A549 (cell line): Measurements from ENCODE around the gene SCGB1C1. TPM values are rescaled to one million over a fixed set of nuclear protein-coding genes. Genes with fewer than 3 reads are reported as not detected.

Experiments used
- ATAC-seq, 2 experiments: fragments of 200-7000 bp in 1 of 2; fragments of >200 bp in 1 of 2; cut with Nextera tagmentation in 1 of 2; cut with Tn5 transposase in 1 of 2; 3 replicates each; pipeline versions ENCODE4 v1.8.0 to v1.9.1; 2018 to 2020; ENCODE audit warnings: mild to moderate bottlenecking in 1 of 2, moderate library complexity in 1 of 2
- CTCF ChIA-PET: fragments of 300-600 bp; sonication (Branson Sonifier 250); formaldehyde crosslinking; extraction: SDS; loops from one replicate; lab custom pipeline; 2021; ENCODE audit warnings: antibody characterized with exemption, inconsistent platforms; lab: Yijun Ruan, JAX
- POLR2A ChIA-PET: fragments of 350-600 bp; formaldehyde crosslinking; extraction: SDS; loops from one replicate; lab custom pipeline; 2021; ENCODE audit warnings: antibody characterized with exemption, inconsistent platforms; lab: Yijun Ruan, JAX
- DNase-seq, 2 experiments: peaks; one replicate each; pipeline versions ENCODE4 v3.0.0 to v3.0.0-alpha.2; 2011 to 2016; ENCODE audit warnings: low read depth in 1 of 2, low spot score in 1 of 2
- FAIRE-seq: peaks from 2 replicates; lab custom pipeline; 2011; peaks lifted over from hg19 to GRCh38; lab: Jason Lieb, UNC
- H3K27ac ChIP-seq, 2 experiments: fragments of >200 bp; sonication (Bioruptor Twin); formaldehyde crosslinking; 3 replicates each; pipeline ENCODE4 v1.5.1; 2016 to 2017
- H3K4me1 ChIP-seq: fragments of >200 bp; sonication (Bioruptor Twin); formaldehyde crosslinking; 3 replicates; pipeline ENCODE4 v1.6.1; 2016
- H3K4me2 ChIP-seq: fragments of >200 bp; sonication (Bioruptor Twin); formaldehyde crosslinking; 3 replicates; pipeline ENCODE4 v1.6.1; 2016
- H3K4me3 ChIP-seq: fragments of >200 bp; sonication (Bioruptor Twin); formaldehyde crosslinking; 3 replicates; pipeline ENCODE4 v1.5.1; 2016
- H3K9me3 ChIP-seq: fragments of >200 bp; sonication (Bioruptor Twin); formaldehyde crosslinking; 3 replicates; pipeline ENCODE4 v1.6.1; 2016
- ATOH8 ChIP-seq: fragments of 250-450 bp; sonication (Bioruptor Pico); IDR thresholded peaks from 2 replicates; pipeline ENCODE4 v1.5.0; 2020; ENCODE audit warnings: low read depth, mild to moderate bottlenecking, moderate library complexity
- BCL3 ChIP-seq: fragments of >200 bp; sonication (Bioruptor Twin); formaldehyde crosslinking; IDR thresholded peaks from 3 replicates; pipeline ENCODE4 v1.6.1; 2016
- BHLHE40 ChIP-seq: IDR thresholded peaks from 2 replicates; pipeline ENCODE4 v1.6.1; 2012; ENCODE audit warnings: low read depth, low read length, inconsistent platforms
- CBX2 ChIP-seq: fragments of 200-600 bp; sonication (generic); IDR thresholded peaks from 2 replicates; pipeline ENCODE4 v1.6.1; 2016; ENCODE audit warnings: low read depth, mild to moderate bottlenecking, borderline replicate concordance
- CBX8 ChIP-seq: fragments of 200-600 bp; sonication (generic); IDR thresholded peaks from 2 replicates; pipeline ENCODE4 v1.6.1; 2016
- E2F6 ChIP-seq: IDR thresholded peaks from 2 replicates; pipeline ENCODE4 v1.6.1; 2012; ENCODE audit warnings: low read depth, borderline replicate concordance
- FOXS1 ChIP-seq: fragments of 250-450 bp; sonication (Bioruptor Pico); IDR thresholded peaks from 2 replicates; pipeline ENCODE4 v1.5.0; 2020; ENCODE audit warnings: mild to moderate bottlenecking, moderate library complexity
- GATA3 ChIP-seq: IDR thresholded peaks from 2 replicates; pipeline ENCODE4 v1.6.1; 2012; ENCODE audit warnings: borderline replicate concordance
- HEYL ChIP-seq: fragments of 250-450 bp; sonication (Bioruptor Pico); IDR thresholded peaks from 2 replicates; pipeline ENCODE4 v1.8.0; 2021; ENCODE audit warnings: mild to moderate bottlenecking, moderate library complexity
- HMGXB4 ChIP-seq: fragments of 250-450 bp; sonication (Bioruptor Pico); IDR thresholded peaks from 2 replicates; pipeline ENCODE4 v1.5.0; 2021; ENCODE audit warnings: mild to moderate bottlenecking, moderate library complexity, borderline replicate concordance
- HOXB5 ChIP-seq: fragments of 250-450 bp; sonication (Bioruptor Pico); IDR thresholded peaks from 2 replicates; pipeline ENCODE4 v1.5.0; 2020; ENCODE audit warnings: mild to moderate bottlenecking, moderate library complexity
- KDM5A ChIP-seq: fragments of 200-600 bp; sonication (generic); IDR thresholded peaks from 2 replicates; pipeline ENCODE4 v1.6.1; 2016; ENCODE audit warnings: antibody characterized with exemption, mild to moderate bottlenecking
- PBX3 ChIP-seq: IDR thresholded peaks from 2 replicates; pipeline ENCODE4 v1.6.1; 2012
- RAD21 ChIP-seq, 2 experiments: fragments of >200 bp in 1 of 2; sonication (Bioruptor Twin) in 1 of 2; formaldehyde crosslinking in 1 of 2; IDR thresholded peaks in 1 of 2; conservative IDR thresholded peaks in 1 of 2; 2 replicates in 1 of 2; 3 replicates in 1 of 2; pipeline ENCODE4 v1.6.1; 2012 to 2018; ENCODE audit warnings: inconsistent platforms in 1 of 2
- RNF2 ChIP-seq: fragments of 200-600 bp; sonication (generic); IDR thresholded peaks from 2 replicates; pipeline ENCODE4 v1.6.1; 2016; ENCODE audit warnings: low read depth, mild to moderate bottlenecking, antibody characterized with exemption, moderate library complexity, borderline replicate concordance
- ZFP36 ChIP-seq: fragments of 450-650 bp; IDR thresholded peaks from 2 replicates; pipeline ENCODE4 v1.6.1; 2014; ENCODE audit warnings: borderline replicate concordance; ENCODE audit not compliant: partially characterized antibody
- WGBS: methylation state at CpG from one replicate; pipeline ENCODE4 v1.1.6; 2017; ENCODE audit errors: missing lambda C conversion rate; 5-methylcytosine and 5-hydroxymethylcytosine counted together
- polyA plus RNA-seq, 4 experiments: library from polyadenylated mRNA; depleted of rRNA in 3 of 4; stranded (reverse); fragments of >200 nt; fragmentation: RNase III in 1 of 4; extraction: RNeasy Plus Mini Kit Qiagen cat#74134 plus additional on column Dnase treatment in 1 of 4; gene quantifications; 2 replicates in 3 of 4; 3 replicates in 1 of 4; pipeline ENCODE4 v1.2.3, GENCODE V29; 2011 to 2017

SCGB1C1 gene
- polyA plus RNA-seq, 2 of the 4 experiments (the other 2 are of a cell fraction) = not detected

- peak overlapping the region; percentile 100 for H3K4me3 ChIP-seq
- peak overlapping the region; percentile 96 for H3K4me2 ChIP-seq
- H3K4me1 ChIP-seq = peaks cover 26% of the 10 kb centered on the region
- no peaks in the 10 kb centered on the region for H3K9me3 ChIP-seq
- DNase-seq (no peak), FAIRE-seq (no peak), ATAC-seq (no peak)
- CTCF ChIA-PET = interaction anchor here (1.0 kb wide), 2 partner anchors 9 to 156 kb away, joined by 3 read pairs; a partner anchor contains a TSS
- peak overlapping the region in 1 of 2 experiments; percentile 94; a peak in 4 of 6 replicates for H3K27ac ChIP-seq
- TF ChIP-seq BHLHE40 (no peak), ZFP36 (no peak), KDM5A (no peak), CBX8 (no peak), ATOH8 (CRISPR knock-in tag) (no peak), E2F6 (no peak), HEYL (CRISPR knock-in tag) (no peak), FOXS1 (CRISPR knock-in tag) (no peak), HOXB5 (no peak), PBX3 (no peak), HMGXB4 (CRISPR knock-in tag) (no peak)
- POLR2A ChIA-PET = interaction anchor here (1.7 kb wide), 1 partner anchor 150 kb away, joined by 21 read pairs; no protein-coding TSS in a partner anchor
- WGBS = 95% methylated on average over 7 of the region's 7 CpGs
Observed at GRCh38 chr11:206002-206384, 13.1 kb downstream of the SCGB1C1 start.

GRCh38 chr11:206526-207207, 13.8 kb downstream of the SCGB1C1 start:
- ChIA-PET POLR2A (interaction anchor here (0.6 to 1.9 kb wide), 18 partner anchors 9 to 329 kb away, joined by 3 to 21 read pairs (median 4); partner anchors contain the start of genes HRAS, PSMD13, PTDSS2 and RNH1), CTCF (interaction anchor here (1.0 kb wide), 2 partner anchors 10 to 156 kb away, joined by 3 read pairs; a partner anchor contains a TSS)
- H3K4me2 ChIP-seq = peak overlapping the region; percentile 96
- WGBS = 13% methylated on average over 11 of the region's 39 CpGs
- H3K4me3 ChIP-seq = peak overlapping the region; percentile 100
- H3K27ac ChIP-seq = peak overlapping the region; percentile 90 to 94
- H3K4me1 ChIP-seq = peaks cover 26% of the 10 kb centered on the region
- DNase-seq (peak in 1 of 2 experiments; percentile 35), ATAC-seq (peak in 1 of 2 experiments; percentile 0; a peak in 3 of 6 replicates), FAIRE-seq (no peak)
- no peaks in the 10 kb centered on the region for H3K9me3 ChIP-seq
- no peak for TF ChIP-seq KDM5A
- no peak for TF ChIP-seq CBX2
- TF ChIP-seq BHLHE40 = no peak
- no peak for TF ChIP-seq RNF2
- TF ChIP-seq BCL3 = no peak
- TF ChIP-seq GATA3 = no peak
- no peak for TF ChIP-seq RAD21 (conservative IDR thresholded peaks at IDR 0.05 in 1 of 2, IDR thresholded peaks at IDR 0.05 in 1 of 2)
